SK-N-SH treated with all-trans-retinoic acid at 6 μM for 48 hours (cell line): ENCODE data around the gene COX7A2L.

Experiments used
- ATAC-seq: fragments of 200-7000 bp; cut with Tn5 transposase; 3 replicates; pipeline ENCODE4 v1.9.1; 2020; ENCODE audit warnings: mild to moderate bottlenecking, moderate library complexity
- ARNTL ChIP-seq: fragments of 450-650 bp; formaldehyde crosslinking; IDR thresholded peaks from 2 replicates; pipeline ENCODE4 v1.5.0; 2020; ENCODE audit warnings: low read depth, mild to moderate bottlenecking, moderate library complexity, borderline replicate concordance
- CREB5 ChIP-seq: fragments of 250-450 bp; sonication (Bioruptor Pico); IDR thresholded peaks from 2 replicates; pipeline ENCODE4 v1.5.1; 2020; ENCODE audit warnings: low read depth, mild to moderate bottlenecking, moderate library complexity
- CSDC2 ChIP-seq: fragments of 250-450 bp; sonication (Bioruptor Pico); IDR thresholded peaks from 2 replicates; pipeline ENCODE4 v1.5.0; 2020; ENCODE audit warnings: mild to moderate bottlenecking, moderate library complexity
- CSRNP3 ChIP-seq: fragments of 250-450 bp; sonication (Bioruptor Pico); IDR thresholded peaks from 2 replicates; pipeline ENCODE4 v1.5.1; 2021; ENCODE audit warnings: mild to moderate bottlenecking, moderate library complexity
- GLIS3 ChIP-seq: fragments of 250-450 bp; sonication (Bioruptor Pico); IDR thresholded peaks from 2 replicates; pipeline ENCODE4 v1.5.0; 2020; ENCODE audit warnings: mild to moderate bottlenecking, moderate library complexity
- PATZ1 ChIP-seq: fragments of 250-450 bp; sonication (Bioruptor Pico); IDR thresholded peaks from 2 replicates; pipeline ENCODE4 v1.8.0; 2020; ENCODE audit warnings: mild to moderate bottlenecking, moderate library complexity, borderline replicate concordance
- POU6F1 ChIP-seq: fragments of 250-450 bp; sonication (Bioruptor Pico); IDR thresholded peaks from 2 replicates; pipeline ENCODE4 v1.8.0; 2021; ENCODE audit warnings: low read depth, mild to moderate bottlenecking, moderate library complexity, borderline replicate concordance
- PPARA ChIP-seq: fragments of 250-450 bp; sonication (Bioruptor Pico); IDR thresholded peaks from 2 replicates; pipeline ENCODE4 v1.5.0; 2020; ENCODE audit warnings: mild to moderate bottlenecking, borderline replicate concordance
- RARB ChIP-seq: fragments of 250-450 bp; sonication (Bioruptor Pico); IDR thresholded peaks from 2 replicates; pipeline ENCODE4 v1.8.0; 2021; ENCODE audit warnings: mild to moderate bottlenecking, moderate library complexity
- SNAI2 ChIP-seq: fragments of 250-450 bp; sonication (Bioruptor Pico); IDR thresholded peaks from 2 replicates; pipeline ENCODE4 v1.5.0; 2020; ENCODE audit warnings: mild to moderate bottlenecking, moderate library complexity
- TCF4 ChIP-seq: fragments of 250-450 bp; sonication (Bioruptor Pico); IDR thresholded peaks from 2 replicates; pipeline ENCODE4 v1.8.0; 2021; ENCODE audit warnings: mild to moderate bottlenecking, moderate library complexity, borderline replicate concordance
- TOX ChIP-seq: fragments of 250-450 bp; sonication (Bioruptor Pico); IDR thresholded peaks from 2 replicates; pipeline ENCODE4 v1.8.0; 2021; ENCODE audit warnings: mild to moderate bottlenecking, moderate library complexity, borderline replicate concordance
- TSHZ2 ChIP-seq: fragments of 250-450 bp; sonication (Bioruptor Pico); IDR thresholded peaks from 2 replicates; pipeline ENCODE4 v1.5.0; 2020; ENCODE audit warnings: mild to moderate bottlenecking, moderate library complexity
- ZC3H10 ChIP-seq: fragments of 250-450 bp; sonication (Bioruptor Pico); IDR thresholded peaks from 2 replicates; pipeline ENCODE4 v1.5.1; 2021; ENCODE audit warnings: mild to moderate bottlenecking, moderate library complexity
- ZFP3 ChIP-seq: fragments of 250-450 bp; sonication (Bioruptor Pico); IDR thresholded peaks from 2 replicates; pipeline ENCODE4 v1.5.0; 2020; ENCODE audit warnings: mild to moderate bottlenecking, moderate library complexity
- ZFP30 ChIP-seq: fragments of 450-650 bp; formaldehyde crosslinking; IDR thresholded peaks from 2 replicates; pipeline ENCODE4 v1.5.0; 2022; ENCODE audit warnings: mild to moderate bottlenecking, moderate library complexity
- ZNF565 ChIP-seq: fragments of 450-650 bp; formaldehyde crosslinking; conservative IDR thresholded peaks from 2 replicates; pipeline ENCODE4 v1.5.0; 2020; ENCODE audit warnings: low read depth, mild to moderate bottlenecking, moderate library complexity
- ZNF70 ChIP-seq: fragments of 450-650 bp; formaldehyde crosslinking; IDR thresholded peaks from 2 replicates; pipeline ENCODE4 v1.5.0; 2020; ENCODE audit warnings: mild to moderate bottlenecking, moderate library complexity
- ZNF8 ChIP-seq: fragments of 450-650 bp; formaldehyde crosslinking; IDR thresholded peaks from 2 replicates; pipeline ENCODE4 v1.5.0; 2020; ENCODE audit warnings: mild to moderate bottlenecking, moderate library complexity

The COX7A2L gene

GRCh38 chr2:42319265-42319664, 41.8 kb downstream of the COX7A2L start:
- ATAC-seq: no peak
- TF ChIP-seq ARNTL (CRISPR knock-in tag) (no peak), POU6F1 (no peak), RARB (CRISPR knock-in tag) (no peak), PATZ1 (CRISPR knock-in tag) (no peak), ZNF8 (CRISPR knock-in tag) (no peak), TSHZ2 (no peak), CSDC2 (CRISPR knock-in tag) (no peak), TOX (no peak), PPARA (CRISPR knock-in tag) (no peak)

- TF ChIP-seq POU6F1 (no peak), CSRNP3 (CRISPR knock-in tag) (no peak), CSDC2 (CRISPR knock-in tag) (no peak), ZNF8 (CRISPR knock-in tag) (no peak), GLIS3 (CRISPR knock-in tag) (no peak), ZNF565 (CRISPR knock-in tag) (no peak)
- ATAC-seq: no peak
These were observed 43.1 kb downstream of the COX7A2L start for GRCh38 chr2:42317945-42318344.

GRCh38 chr2:42317486-42317885, 43.5 kb downstream of the COX7A2L start:
- ATAC-seq: no peak
- no peak for TF ChIP-seq ZFP3
- TF ChIP-seq ZC3H10: no peak
- TF ChIP-seq PATZ1 (CRISPR knock-in tag): no peak
- TF ChIP-seq CSRNP3 (CRISPR knock-in tag): no peak
- no peak for TF ChIP-seq TOX
- TF ChIP-seq ZNF8 (CRISPR knock-in tag): no peak
- TF ChIP-seq CREB5 (CRISPR knock-in tag): no peak
- TF ChIP-seq ZNF565 (CRISPR knock-in tag): no peak
- TF ChIP-seq ARNTL (CRISPR knock-in tag): no peak
- TF ChIP-seq GLIS3 (CRISPR knock-in tag): no peak
- TF ChIP-seq TCF4 (CRISPR knock-in tag): no peak
- no peak for TF ChIP-seq SNAI2 (CRISPR knock-in tag)
- no peak for TF ChIP-seq ZNF70 (CRISPR knock-in tag)
- no peak for TF ChIP-seq POU6F1
- no peak for TF ChIP-seq CSDC2 (CRISPR knock-in tag)
- TF ChIP-seq RARB (CRISPR knock-in tag): no peak
- TF ChIP-seq ZFP30 (CRISPR knock-in tag): no peak
